Measurements from ENCODE around the gene TMUB1. TPM values are rescaled to one million over a fixed set of nuclear protein-coding genes. Genes with fewer than 3 reads are reported as not detected.

Gene TMUB1
- total RNA-seq, 1 experiment from 2014 or later = 68.1 TPM

DNA sequence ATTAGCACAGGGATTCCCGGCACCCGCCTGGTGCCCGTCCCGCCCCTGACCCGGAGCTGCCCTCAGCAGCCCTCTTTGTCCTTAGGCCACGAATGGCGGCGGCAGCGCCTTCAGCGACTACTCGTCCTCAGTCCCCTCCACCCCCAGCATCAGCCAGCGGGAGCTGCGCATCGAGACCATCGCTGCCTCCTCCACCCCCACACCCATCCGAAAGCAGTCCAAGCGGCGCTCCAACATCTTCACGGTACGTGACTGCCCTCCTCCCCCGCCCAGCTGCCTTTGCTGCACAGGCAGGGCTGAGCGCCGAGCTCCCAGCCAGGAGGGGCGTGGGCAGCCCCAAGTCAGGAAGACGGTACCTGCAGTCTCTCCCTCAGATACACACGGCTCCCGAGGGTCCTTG is 36.6 kb upstream of the TMUB1 start:
- ChIA-PET POLR2A (no interaction called here), CTCF (interaction anchor here (0.8 to 1.1 kb wide), 2 partner anchors 92 to 107 kb away, joined by 3 read pairs; partner anchors contain the start of genes ABCB8 and ABCF2)
- no TSS peak for BruUV-seq (replicated peaks)
- Histone ChIP-seq H3K4me1 (peaks cover 9% of the 10 kb centered on the region), H3K36me3 (ENCODE audit: control insufficient read depth, insufficient read depth, low read length) (peaks cover 3% of the 10 kb centered on the region), H3K9me3 (no peaks in the 10 kb centered on the region), H3K27me3 (replicated peaks; ENCODE audit: control insufficient read depth, insufficient read depth, low read length) (no peaks in the 10 kb centered on the region), H3K4me3 (ENCODE audit: low read depth, low read length) (no peak overlapping the region)
- Mint-ChIP-seq H3K27me3 (ENCODE audit: insufficient read depth, unreplicated experiment) (no peaks in the 10 kb centered on the region), H3K4me1 (ENCODE audit: low read depth, unreplicated experiment) (no peaks in the 10 kb centered on the region), H3K9me3 (ENCODE audit: unreplicated experiment) (no peaks in the 10 kb centered on the region), H3K4me3 (ENCODE audit: unreplicated experiment) (no peak overlapping the region), H3K27ac (ENCODE audit: unreplicated experiment) (no peak overlapping the region), H3K36me3 (ENCODE audit: insufficient read depth, unreplicated experiment) (peaks cover 41% of the 10 kb centered on the region)
- intact Hi-C loops (cut with micrococcal nuclease; ENCODE audit: unreplicated experiment) = no loop called here
- no peak for TF ChIP-seq CTCF (IDR thresholded peaks at IDR 0.05; ENCODE audit: insufficient read depth in 1 of 2, low read depth in 1 of 2, low read length in 1 of 2, severe bottlenecking in 1 of 2, unreplicated experiment in 1 of 2)
- DNase-seq = no peak

DNA sequence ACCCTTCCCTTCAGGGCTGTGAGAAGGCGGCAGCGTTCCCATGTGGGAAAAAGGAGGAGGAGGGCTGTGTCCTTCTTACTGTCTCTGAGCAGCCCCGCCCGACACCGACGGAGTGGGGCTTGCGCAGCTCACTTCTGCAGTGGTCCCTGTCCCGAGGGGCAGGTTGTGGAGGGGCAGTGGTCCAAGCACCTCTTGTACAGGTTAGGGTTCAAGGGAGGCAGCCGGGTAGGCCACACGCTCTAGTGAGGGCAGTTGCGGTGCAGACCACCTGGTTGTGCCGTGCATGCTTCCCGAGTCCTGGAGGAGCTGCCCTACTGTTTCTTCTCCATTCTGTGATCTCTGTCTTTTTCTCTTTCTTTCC is 35.7 kb upstream of the TMUB1 start:
- no peaks in the 10 kb centered on the region for H3K9me3 ChIP-seq
- H3K4me1 Mint-ChIP-seq (ENCODE audit: low read depth, unreplicated experiment) = no peaks in the 10 kb centered on the region
- no peaks in the 10 kb centered on the region for H3K27me3 Mint-ChIP-seq (ENCODE audit: insufficient read depth, unreplicated experiment)
- no TSS peak for BruUV-seq (replicated peaks)
- no peak overlapping the region for H3K4me3 ChIP-seq (ENCODE audit: low read depth, low read length)
- peaks cover 33% of the 10 kb centered on the region for H3K36me3 Mint-ChIP-seq (ENCODE audit: insufficient read depth, unreplicated experiment)
- DNase-seq = no peak
- no peaks in the 10 kb centered on the region for H3K9me3 Mint-ChIP-seq (ENCODE audit: unreplicated experiment)
- H3K4me3 Mint-ChIP-seq (ENCODE audit: unreplicated experiment) = no peak overlapping the region
- peaks cover under 1% of the 10 kb centered on the region for H3K36me3 ChIP-seq (ENCODE audit: control insufficient read depth, insufficient read depth, low read length)
- H3K27ac Mint-ChIP-seq (ENCODE audit: unreplicated experiment) = no peak overlapping the region
- no peak for TF ChIP-seq CTCF (IDR thresholded peaks at IDR 0.05; ENCODE audit: insufficient read depth in 1 of 2, low read depth in 1 of 2, low read length in 1 of 2, severe bottlenecking in 1 of 2, unreplicated experiment in 1 of 2)
- ChIA-PET POLR2A (no interaction called here), CTCF (interaction anchor here (0.6 to 1.1 kb wide), 2 partner anchors 91 to 109 kb away, joined by 3 read pairs; partner anchors contain the start of gene ABCB8)
- peaks cover 13% of the 10 kb centered on the region for H3K4me1 ChIP-seq
- intact Hi-C loops (cut with micrococcal nuclease; ENCODE audit: unreplicated experiment) = no loop called here
- H3K27me3 ChIP-seq (replicated peaks; ENCODE audit: control insufficient read depth, insufficient read depth, low read length) = no peaks in the 10 kb centered on the region

DNA sequence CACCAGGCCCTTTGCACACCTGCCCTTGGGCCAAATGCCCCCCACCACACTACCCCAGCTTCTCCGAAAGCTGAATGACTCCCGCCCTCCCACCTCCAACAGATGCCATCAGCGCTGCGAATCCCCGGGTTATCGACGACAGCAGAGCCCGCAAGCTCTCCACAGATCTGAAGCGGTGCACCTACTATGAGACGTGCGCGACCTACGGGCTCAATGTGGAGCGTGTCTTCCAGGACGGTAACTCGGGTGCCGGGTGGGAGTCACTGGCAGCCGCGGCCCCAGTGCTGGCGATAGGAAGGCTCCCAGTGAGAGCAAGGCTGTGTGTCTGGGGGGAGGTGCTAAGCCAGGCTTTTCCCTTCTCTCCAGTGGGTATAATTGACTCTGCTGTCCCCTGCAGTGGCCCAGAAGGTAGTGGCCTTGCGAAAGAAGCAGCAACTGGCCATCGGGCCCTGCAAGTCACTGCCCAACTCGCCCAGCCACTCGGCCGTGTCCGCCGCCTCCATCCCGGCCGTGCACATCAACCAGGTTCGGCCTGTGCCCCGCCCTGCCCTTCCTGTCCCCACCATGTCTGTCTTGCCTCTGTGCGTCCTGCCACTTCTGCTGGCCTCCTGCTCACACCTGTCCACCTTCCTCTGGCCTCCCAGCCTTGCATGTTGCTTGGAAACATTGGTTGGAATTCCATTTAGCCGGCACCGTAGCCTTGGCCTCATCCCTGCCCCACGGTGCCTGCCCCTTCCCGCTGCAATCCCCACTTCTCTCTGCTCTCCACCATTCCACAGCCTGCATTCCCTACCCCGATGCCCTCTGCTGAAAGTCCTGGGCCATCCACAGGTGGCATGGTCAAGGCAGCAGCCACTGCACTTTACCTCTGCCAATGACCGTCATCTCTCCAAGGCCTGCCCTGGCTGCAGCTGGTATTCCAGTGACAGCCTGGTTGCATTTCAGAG is 35.1 kb upstream of the TMUB1 start:
- no peaks in the 10 kb centered on the region for H3K27me3 ChIP-seq (replicated peaks; ENCODE audit: control insufficient read depth, insufficient read depth, low read length)
- intact Hi-C loops (cut with micrococcal nuclease; ENCODE audit: unreplicated experiment) = no loop called here
- TF ChIP-seq CTCF (IDR thresholded peaks at IDR 0.05; ENCODE audit: insufficient read depth in 1 of 2, low read depth in 1 of 2, low read length in 1 of 2, severe bottlenecking in 1 of 2, unreplicated experiment in 1 of 2) = no peak
- H3K36me3 ChIP-seq (ENCODE audit: control insufficient read depth, insufficient read depth, low read length) = no peaks in the 10 kb centered on the region; the same call in 1 of the 2 replicates
- H3K9me3 ChIP-seq = no peaks in the 10 kb centered on the region
- no peak overlapping the region for H3K4me3 Mint-ChIP-seq (ENCODE audit: unreplicated experiment)
- H3K4me3 ChIP-seq (ENCODE audit: low read depth, low read length) = no peak overlapping the region
- H3K27ac Mint-ChIP-seq (ENCODE audit: unreplicated experiment) = no peak overlapping the region
- H3K4me1 Mint-ChIP-seq (ENCODE audit: low read depth, unreplicated experiment) = peaks cover 3% of the 10 kb centered on the region
- BruUV-seq (replicated peaks) = no TSS peak
- H3K4me1 ChIP-seq = peaks cover 20% of the 10 kb centered on the region
- H3K9me3 Mint-ChIP-seq (ENCODE audit: unreplicated experiment) = no peaks in the 10 kb centered on the region
- no peak for DNase-seq
- ChIA-PET CTCF (interaction anchor here (0.6 to 1.5 kb wide), 2 partner anchors 56 to 109 kb away, joined by 3 to 9 read pairs; no protein-coding TSS in a partner anchor), POLR2A (no interaction called here)
- H3K36me3 Mint-ChIP-seq (ENCODE audit: insufficient read depth, unreplicated experiment) = peaks cover 27% of the 10 kb centered on the region
- H3K27me3 Mint-ChIP-seq (ENCODE audit: insufficient read depth, unreplicated experiment) = no peaks in the 10 kb centered on the region
